ENCODE measurements around the gene PLEKHG5.

The PLEKHG5 gene

DNA sequence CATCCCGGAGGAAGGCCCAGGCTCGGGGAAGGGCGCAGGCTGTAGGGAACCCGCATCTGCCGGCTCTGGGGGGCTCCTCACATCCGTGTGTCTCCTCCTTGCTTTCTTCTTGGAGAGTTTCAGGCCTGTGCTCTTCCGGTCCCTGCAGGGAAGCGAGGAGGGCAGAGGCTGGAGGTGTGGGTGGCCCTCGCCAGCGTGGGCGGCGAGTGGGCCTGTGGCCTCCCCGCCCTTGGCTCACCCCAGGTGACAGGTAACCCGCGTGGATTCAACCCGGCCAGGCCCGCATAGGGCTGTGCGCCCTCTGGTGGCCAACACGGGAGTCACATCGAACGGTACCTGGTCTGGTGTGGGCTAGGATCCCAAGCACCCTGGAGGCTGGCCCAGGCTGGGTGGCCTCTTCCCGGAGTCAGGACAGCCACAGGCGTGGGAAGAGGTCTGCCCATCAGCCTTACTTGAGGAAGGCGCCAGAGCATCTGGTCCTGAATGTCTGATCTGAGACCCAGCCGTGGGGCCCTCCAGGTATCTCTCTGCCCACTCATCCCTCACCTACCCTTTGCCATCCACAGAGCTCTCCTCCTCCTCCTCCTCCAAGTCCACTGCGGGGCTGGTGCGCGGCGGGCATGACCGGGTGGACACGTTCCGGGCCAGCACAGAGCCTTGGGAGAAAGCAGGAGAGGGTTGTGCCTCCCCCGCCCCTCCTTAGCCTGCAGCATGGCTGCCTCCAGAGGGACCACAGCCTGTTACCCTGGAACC, 15.9 kb downstream of the PLEKHG5 start:
- no peak for FAIRE-seq

DNA sequence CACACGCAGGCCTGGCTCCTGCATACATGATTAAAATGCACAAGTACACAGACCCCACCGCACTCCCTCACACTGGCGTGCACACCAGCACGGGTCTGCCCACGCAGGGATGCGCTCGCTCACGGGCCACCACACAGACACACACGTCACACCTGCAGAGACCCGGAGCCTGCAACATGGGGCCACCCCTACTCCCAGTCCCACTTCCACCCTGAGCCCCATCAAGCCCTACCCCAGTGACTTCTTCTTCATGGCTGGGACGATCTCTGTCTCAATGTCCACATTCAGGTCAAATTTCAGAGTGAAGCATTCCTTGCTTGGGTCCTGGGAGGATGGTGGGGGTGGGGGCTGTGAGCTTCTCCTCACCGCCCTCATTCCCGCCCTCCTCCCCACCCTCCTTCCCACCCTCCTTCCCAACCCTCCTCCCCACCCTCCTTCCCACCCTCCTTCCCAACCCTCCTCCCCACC, 16.6 kb downstream of the PLEKHG5 start:
- no peak for FAIRE-seq

DNA sequence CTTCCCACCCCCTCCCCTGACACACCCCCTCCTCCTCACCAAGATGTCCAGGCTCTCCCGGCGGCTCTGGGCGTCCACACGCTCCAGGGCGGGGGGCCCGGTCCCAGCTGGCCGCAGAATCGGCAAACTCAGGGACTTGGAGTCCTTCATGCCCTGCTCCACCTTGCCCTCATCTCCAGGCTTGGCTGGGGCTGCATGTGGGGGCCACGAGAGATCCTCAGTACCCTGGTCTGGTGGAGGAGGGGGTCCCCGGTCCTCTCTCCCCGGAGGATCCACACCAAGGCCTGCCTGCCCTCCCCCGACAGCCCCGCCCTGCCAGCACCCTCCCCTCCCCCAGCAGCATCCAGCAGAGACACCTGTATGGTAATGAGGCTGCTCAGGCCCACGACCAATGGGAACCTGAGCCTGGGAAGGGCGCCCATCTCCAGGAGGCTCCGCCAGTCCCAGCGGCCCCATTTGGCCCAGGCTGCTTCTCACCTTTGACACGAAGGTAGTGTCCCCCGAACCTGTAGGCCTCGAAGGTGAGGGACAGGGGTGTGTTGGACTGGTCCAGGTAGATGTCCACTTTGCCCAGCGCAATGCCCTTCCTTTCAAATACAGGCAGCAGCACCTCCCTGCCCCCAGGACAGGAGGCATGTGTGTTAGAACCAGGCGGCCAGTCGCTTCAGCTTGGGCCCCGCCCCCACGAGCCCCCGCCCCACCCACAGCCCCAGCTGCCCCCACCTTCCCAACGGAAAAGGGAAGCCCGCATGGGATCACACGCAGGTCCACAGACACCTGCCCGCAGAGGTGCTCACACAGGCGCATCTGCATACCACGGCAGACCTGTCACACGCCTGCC, 17.3 kb downstream of the PLEKHG5 start:
- no peak for FAIRE-seq

DNA sequence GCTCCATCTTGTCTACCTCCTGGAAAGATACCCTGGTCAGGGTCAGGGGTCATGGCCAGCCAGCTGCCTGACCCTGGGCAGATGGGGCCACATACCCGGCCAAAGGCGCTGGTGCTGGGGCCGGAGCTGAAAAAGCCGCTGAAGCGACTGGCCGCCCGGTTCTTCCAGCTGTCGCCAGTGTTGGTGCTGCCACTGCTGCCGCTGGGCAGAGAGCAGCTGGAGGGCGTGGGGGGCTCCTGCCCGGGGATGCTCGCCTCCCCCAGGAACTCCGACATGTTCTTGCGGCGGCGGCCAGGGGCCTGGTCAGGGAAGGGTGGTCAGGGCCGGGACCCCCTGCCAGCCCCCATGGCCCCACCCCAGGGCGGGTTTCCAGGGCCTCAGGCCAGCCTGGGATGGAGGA, 18.3 kb downstream of the PLEKHG5 start:
- no peak for FAIRE-seq

DNA sequence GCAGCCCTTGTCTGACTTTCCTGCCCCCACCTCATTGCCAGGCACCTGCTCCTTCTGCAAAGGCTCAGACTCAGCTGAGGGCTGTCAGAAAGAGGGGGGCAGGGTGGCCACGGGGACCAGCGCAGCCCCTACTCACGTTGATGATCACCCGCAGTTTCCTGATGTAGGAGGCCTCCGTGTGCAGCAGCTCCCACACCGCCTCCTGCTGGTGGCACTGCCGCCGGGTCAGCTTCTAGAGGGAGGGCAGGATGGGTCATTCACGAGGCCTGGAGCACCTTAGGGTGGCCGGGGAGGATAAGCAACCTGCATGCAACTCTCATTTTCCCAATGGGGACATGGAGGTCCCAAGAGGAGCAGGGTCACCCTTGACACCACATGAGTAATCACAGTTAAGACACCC, 19.1 kb downstream of the PLEKHG5 start:
- FAIRE-seq, result no peak

DNA sequence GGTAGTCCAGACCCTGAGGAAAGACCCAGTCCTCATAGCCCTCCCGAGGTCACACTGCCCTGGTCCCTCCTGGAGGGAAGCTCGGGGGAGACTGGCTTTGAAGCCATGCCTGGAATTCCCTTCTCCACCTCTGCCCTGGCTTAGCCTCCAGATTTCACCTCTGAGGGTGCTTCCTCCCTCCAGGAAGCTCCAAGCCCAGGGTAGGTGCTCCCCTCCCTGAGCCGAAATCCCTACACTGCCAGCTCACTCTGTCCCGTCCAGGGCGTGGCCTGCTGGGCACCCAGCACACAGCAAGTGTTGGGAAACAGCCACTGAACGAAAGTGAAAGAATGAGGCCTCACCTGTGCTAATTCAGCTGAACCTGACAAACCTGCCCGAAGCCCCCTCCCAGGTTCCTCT, 19.5 kb downstream of the PLEKHG5 start:
- FAIRE-seq, result no peak

DNA sequence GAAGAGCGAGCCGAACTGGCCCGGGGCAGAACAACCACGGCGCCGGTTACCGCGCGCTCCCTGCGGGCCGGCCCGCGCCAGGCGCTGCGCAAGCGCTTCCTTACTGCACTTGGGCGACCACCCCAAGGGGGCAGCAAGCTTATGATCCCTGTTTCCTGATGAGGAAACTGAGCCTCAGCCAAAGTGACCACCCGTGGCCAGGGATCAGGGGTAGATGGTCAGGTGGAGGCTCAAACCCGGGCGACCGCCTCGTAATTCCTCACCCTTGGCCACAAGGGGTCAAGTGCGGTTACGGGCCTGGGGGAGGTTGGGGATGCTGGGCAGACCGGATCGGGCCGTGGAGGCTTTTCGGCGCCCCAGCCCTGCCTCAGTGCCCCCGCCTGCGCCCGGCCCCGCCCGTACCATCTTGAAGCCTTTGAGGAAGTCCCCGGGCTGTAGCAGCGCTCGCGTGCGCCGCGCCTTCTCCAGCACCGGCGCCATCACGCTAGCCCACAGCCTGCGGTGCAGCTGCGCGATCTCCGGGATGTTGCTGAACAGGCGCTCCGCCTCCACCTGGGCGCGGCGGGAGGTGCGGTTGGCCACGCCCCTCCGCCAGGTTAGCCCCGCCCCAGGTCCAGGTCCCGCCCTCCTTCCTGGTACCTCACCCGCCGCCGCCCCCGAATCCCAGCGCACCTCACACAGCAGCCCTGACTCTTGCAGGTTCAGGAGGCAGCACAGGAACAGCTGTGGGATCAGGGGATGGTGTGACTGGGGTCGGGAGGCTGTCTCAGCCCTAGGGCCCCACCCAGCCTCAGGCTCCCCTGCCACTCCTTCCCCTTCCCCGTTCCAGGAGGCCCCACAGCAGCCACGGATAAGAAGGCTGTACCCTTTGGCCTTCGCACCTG, 20.1 kb downstream of the PLEKHG5 start:
- no peak for FAIRE-seq

DNA sequence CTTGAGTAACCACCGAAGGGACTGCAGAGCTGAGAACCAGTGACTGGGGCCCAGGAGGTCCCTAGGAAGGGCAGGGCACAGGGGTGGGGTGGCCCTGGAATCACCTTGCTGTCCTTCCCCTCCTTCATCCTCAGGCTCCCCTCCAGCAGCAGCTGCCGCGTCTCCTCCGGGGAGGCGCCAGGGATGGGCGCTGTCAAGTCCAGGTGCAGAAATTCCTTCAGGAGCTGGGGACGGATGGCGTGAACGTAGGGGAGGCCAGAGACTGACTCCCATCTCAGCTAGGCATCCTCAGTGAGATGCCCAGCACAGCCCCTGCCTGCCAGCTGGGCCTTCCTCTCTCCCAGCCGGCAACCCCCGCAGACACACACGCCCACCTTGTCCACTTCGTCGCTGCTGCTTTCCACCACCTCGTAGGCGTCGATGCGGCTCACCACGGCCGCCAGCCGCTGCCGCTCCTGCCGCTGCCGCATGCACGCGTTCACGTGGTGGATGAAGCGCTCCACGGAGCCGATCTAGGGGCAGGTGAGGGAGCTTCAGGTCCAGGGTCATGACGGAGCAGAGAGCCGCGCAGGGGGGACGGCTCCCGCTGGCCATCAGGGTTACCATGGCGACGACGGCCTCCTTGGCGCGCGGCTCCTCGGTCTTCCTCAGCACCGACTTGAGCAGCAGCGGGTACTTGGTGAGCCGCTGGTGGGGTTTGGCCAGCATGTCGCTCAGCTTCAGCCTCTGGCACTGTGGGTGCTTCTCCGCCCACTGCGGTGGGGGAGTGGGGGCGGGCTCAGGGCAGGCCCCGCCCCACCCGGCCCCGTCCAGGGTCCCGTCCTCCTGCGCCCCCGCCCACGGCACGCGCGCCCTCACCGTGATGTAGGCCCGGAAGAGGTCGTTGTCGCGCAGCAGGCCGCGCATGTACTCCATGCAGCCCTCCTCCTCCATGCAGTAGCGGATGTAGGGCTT, 21.1 kb downstream of the PLEKHG5 start:
- no peak for FAIRE-seq

DNA sequence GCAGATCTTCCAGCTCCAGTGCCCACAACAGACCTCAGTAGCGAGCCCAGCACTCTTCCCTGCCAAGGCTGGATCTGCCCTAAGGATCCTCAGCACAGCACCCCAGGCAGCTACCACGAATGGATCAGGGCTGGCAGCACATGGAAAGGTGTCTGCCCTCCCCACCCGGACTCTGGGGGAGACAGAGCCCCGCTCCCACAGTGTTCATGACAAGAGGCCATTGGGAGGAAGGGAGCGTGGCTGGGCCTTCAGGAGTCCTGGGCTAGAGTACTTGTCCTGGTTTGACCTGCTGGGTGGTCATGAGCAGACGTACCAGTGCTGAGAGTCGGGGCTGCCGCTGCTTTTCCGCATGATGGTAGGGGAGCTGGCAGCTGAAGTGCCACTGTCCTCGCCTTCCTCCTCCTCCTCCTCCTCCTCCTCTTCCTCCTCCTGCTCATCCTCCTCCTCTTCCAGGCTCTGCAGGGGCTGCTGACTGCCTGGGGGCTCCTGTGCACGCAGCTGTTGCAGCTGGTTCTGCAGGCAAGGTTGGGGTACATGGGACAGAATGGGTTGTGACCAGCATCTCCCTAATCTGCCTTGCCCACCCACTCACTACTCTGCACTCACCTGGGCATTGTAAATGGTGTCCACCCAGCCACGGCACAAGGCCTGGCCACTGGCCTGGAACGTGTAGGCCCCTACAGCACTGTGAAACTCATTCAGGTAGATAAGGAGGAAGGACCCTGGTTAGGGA, 22.6 kb downstream of the PLEKHG5 start:
- FAIRE-seq, result no peak

DNA sequence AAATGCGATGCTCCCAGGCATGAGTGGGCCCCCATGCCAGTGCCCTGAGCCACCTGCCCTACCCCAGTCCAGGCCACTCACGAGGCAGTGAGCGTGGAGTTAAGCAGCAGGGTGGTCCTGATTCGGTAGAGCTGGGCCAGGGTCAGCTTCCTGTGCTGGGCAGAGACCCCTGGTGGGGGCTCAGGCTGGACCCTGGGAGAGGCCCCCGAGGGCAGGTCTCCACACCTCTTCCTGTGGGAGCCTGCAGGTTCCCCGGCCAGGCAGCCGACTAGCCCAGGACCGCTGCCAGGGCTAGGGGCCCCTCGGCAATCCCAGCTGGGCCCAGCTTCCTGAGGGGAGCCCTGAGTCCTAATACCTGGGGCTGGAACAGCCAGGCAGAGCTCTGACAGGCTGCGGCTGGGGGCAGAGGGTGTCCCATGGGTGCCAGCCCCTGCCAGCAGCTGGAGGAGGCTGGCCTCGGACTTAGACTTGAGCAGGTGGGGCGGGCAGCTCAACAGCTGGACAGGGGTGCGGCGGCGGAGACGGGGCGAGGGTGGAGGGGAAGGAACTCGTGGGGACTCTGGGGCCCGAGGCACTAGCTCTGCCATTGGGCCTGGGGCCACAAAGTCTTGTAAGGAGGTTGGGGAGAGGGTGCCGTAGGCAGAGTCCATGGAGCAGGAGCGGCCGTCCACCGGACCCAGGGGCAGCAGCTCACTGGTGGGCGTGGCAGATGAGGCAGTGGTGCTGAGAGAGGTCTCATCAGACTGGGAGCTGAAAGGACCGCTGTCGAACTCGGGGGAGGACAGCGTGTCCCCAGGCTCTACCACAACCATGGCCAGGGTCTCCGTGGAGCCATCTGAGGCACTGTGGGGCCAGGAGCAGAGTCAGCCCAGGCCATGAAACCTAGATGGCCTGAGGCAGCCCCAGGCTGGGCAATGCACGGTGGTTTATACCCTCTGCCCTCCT, 23.5 kb downstream of the PLEKHG5 start:
- FAIRE-seq, result no peak

DNA sequence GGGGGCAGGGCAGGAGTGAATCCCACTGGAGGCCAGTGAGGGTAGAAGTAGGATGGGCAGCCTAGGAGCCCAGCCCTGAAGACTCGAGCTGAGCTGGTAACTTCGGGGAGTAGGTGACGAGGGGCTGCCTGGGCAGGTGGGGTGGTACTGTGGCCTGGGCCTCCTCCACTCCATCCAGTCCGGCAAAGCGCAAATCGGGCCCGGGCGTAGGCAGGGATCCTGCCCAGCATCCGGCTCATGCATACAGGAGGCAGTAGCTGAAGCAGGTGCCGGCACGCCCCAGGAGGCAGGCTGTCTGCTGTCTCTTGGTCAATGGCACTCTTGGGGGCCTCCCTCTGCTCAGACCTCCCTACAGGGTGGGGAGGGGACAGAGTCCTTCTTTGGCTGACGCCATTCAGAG, 24.2 kb downstream of the PLEKHG5 start:
- no peak for FAIRE-seq

DNA sequence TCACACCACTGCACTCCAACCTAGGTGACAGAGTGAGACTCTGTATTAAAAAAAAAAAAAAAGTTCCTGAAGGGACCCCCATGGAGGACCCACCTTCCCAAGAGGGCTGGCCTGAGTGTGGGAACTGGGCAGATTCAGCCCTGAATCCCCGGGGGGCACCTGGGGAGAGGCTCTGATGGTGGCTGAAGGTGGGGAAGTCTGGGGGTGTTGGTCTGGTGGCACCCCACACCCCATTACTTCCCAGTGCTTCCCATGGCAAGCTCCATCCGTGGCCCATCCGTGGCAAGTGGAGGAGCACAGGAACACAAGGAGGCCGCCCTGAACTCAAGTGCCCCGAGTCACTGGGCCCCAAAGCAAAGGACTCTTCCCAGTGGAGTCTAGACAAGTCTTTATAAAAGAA, 24.7 kb downstream of the PLEKHG5 start:
- FAIRE-seq, result no peak

DNA sequence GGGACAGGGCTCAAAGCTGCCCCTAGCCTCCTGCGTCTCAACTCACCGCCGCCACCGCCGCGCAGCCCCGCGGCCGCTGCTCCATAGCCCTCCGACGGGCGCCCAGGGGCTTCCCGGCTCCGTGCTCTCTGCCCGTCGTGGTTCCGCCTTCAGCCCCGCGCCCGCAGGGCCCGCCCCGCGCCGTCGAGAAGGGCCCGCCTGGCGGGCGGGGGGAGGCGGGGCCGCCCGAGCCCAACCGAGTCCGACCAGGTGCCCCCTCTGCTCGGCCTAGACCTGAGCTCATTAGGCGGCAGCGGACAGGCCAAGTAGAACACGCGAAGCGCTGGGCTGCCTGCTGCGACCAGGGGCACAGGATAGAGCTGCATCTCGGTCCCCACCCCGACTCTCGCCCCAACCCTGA, 25.4 kb downstream of the PLEKHG5 start, which contains the start of gene TNFRSF25:
TNFRSF25 (minus strand) TSS at position 151 of the 400 bp plus-strand sequence; CDS start at position 85, 66 bp downstream.
- no peak for FAIRE-seq

DNA sequence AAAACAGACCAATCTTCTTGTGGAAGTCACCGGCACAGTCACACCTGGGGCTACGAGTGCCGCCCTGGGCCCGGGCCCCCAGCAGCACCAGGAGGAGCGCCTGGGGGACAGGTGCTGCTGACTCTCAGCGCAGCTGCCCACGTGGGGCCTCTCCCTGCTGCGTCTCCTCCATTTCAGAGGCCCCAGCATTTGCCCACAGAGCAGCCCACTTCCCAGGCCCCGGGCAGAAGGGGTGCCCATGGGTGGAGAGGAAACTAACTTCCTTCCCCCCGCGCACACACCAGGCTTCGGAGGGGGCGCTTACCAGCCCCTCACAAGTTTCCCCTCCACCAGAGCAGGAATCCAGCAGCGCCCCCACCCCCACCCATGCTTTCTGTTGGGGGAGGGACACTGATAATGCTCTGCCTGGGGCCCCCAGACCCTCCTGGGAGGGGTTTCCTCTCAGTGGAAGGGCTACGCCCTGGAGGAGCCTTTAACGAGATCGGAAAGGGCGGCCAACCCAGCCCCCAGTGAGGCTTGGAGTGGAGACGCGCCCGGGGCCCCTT, 25.9 kb downstream of the PLEKHG5 start:
- FAIRE-seq, result no peak

DNA sequence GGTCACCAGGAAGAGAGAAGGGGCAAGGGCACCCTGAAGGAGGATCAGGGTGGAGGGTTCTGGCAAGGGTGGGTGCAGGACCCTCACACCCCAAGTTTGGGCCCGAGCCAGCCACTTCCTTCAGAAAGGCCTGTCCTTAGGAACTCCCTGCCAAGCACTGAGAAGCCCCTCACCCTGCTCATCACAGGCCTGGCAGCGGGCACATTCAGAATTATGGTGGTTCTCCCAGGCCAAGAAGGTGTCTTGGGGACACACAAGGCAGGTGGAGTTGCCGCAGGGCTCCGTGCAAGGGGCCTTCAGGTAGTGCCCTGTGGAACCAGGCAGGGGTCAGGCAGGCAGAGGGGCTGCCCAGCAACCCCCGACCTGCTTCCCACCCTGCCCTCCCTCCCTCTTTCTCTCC, 26.6 kb downstream of the PLEKHG5 start:
- FAIRE-seq, result no peak

DNA sequence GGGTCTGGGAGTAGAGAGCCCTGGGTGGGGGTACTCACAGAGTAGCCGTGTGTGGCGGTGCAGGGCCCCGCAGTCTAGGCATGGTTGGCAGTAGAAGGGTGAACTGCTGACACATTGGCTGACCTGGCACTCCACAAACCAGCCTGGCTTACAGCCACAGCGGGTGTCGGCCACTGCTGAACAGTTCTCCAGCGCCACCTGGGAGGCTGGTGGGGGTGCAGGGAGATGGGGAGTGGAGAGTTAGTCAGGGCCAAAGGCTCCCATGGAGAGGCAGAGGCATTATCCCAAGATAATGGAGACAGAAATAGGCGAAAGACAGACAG, 27.0 kb downstream of the PLEKHG5 start:
- FAIRE-seq, result no peak

DNA sequence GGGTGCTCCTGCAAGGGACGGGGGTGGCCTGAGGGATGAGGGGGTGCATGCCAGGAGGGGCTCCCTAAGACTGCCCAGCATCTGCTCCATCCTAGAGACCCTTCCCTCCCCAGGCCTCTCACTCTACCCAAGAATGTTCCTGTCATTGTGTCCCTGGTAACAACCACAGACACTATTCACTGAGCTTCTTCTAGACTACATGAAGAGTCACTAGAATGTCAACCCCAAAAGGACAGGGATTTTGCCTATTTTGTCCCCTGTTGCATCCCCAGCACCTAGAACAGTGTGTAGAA, 28.4 kb downstream of the PLEKHG5 start:
- no peak for FAIRE-seq

DNA sequence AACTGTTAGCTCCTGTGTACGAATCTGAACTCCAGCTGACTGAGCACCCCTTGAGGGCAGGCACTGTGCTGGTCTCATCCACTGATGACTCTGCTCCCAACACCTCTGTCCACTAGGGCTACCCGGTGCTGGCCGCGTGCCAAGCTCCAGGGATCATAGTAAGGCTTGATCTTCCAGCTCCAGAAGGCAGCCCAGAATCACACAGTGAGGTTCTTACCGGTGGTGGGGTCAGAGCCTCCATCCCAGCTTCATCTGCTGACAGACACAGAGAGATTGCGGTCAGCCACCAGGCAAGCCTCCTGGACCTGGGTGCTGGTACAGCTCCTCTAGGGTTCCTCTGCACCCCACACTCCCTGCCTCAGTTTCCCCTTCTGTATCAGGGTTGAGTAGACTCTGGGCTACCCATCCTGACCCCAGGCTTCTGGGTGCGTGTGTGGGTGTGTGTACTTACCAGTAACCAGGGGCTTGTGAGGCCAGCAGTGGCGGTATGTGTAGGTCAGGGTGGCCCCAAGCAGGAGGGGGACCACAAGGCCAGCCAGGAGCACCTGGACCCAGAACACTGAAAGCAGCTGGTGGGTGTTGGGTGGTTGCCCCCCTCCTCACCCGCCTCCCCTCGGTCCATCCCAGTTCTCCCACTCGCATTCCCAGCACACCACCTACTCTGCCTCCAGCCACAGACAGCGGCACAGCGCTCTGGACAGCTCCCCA, 28.9 kb downstream of the PLEKHG5 start:
- no peak for FAIRE-seq
